ENCODE data around the gene GYS1.

Gene GYS1

GRCh38 chr19:48963371-48964204 is 29.5 kb downstream of the GYS1 start:
- DNase-seq (ENCODE audit: low spot score), result peak; percentile 66

DNA sequence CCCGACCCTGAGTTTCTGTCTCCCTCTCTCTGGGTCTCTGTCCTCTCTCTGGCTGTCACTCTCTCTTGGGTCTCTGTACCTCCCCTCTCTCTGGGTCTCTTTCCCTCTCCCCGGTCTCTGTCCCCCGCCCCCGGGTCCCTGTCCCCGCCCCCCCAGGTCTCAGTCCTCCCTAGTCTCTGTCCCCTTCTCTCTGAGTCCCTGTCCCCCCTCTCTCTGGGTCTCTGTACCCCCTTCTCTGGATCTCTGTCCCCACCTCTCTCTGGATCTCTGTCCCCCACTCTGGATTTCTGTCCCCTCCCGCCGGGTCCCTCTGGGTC is 30.3 kb downstream of the GYS1 start:
- no peak for DNase-seq (ENCODE audit: low spot score)

- no peak for DNase-seq (ENCODE audit: low spot score)
Measured at GRCh38 chr19:48962029-48962848, 30.9 kb downstream of the GYS1 start.

- no peak for DNase-seq (ENCODE audit: low spot score)
Measured at GRCh38 chr19:48961673-48962028, 31.5 kb downstream of the GYS1 start.

DNA sequence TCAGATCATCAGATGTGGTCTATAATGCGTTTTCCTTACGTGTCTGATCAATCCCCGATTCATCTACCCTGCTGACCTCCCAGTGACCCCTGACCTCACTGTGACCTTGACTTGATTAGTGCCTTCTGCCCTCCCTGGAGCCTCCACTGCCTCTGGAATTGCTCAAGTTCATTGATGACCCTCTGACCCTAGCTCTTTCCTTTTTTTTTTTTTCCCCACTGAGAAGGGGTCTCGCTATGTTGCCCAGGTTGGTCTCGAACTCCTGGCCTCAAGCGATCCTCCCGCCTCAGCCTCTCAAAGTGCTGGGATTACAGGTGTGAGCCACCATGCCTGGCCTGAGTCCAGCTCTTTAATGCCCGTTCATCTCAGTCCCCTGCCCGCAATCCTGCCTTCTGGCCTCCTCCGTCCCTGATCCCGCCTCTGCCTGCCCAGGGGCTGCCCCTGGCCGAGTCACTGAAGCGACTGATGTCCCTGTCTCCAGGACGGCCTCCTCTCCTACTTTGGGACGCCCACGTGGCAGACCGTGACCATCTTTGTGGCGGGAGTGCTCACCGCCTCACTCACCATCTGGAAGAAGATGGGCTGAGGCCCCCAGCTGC is 32.0 kb downstream of the GYS1 start:
- no peak for DNase-seq (ENCODE audit: low spot score)

- no peak for DNase-seq (ENCODE audit: low spot score)
Measured at GRCh38 chr19:48959341-48960239, 33.5 kb downstream of the GYS1 start.

GRCh38 chr19:48958006-48958405 is 35.1 kb downstream of the GYS1 start:
- no peak for DNase-seq (ENCODE audit: low spot score)

DNA sequence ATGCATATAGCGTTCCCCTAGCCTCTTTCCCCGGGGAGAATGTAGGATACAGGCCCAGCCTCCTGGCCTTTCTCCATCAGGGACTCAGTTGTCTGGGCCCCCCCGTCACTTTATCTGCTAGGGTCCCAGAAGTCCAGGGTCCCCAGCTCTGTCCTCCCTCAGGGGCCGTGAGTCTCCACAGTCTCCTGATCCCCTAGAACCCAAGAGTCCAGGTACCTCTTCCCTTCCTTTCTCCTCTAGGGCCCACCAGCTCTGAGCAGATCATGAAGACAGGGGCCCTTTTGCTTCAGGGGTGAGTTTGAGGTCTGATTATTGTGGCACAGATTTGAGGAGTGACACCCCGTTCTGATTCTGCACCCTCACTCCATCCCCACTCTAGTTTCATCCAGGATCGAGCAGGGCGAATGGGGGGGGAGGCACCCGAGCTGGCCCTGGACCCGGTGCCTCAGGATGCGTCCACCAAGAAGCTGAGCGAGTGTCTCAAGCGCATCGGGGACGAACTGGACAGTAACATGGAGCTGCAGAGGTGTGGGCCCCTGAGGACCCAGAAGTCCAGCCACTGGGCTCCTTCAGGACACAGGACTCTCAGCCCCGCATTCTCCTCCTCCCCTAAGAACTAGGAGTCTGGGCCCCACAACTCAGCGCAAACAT is 37.7 kb downstream of the GYS1 start:
- no peak for DNase-seq (ENCODE audit: low spot score)

GRCh38 chr19:48954595-48955307 is 38.4 kb downstream of the GYS1 start, which contains the start of gene BAX:
TSS of gene BAX (plus strand) at chr19:48954875. CDS start at chr19:48954929, 54 bp downstream.
- DNase-seq (ENCODE audit: low spot score), result peak; percentile 93

DNA sequence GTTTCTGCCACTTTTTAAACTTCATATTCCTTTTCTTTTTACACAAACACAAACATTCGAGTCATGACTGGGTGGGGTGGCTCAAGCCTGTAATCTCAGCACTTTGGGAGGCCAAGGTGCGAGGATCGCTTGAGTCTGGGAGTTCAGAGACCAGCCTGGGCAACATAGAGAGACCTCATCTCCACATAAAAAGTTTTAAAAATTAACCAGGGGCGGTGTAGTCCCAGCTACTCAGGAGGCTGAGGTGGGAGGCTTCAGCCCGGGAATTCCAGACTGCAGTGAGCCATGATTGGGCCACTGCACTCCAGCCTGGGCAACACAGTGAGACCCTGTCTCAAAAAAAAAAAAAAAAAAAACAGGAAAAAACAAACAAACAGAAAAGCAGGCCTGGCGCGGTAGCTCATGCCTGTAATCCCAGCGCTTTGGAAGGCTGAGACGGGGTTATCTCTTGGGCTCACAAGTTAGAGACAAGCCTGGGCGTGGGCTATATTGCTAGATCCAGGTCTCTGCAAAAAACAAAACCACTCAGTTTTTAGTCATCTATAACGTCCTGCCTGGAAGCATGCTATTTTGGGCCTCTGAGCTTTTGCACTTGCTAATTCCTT is 39.0 kb downstream of the GYS1 start:
- no peak for DNase-seq (ENCODE audit: low spot score)

GRCh38 chr19:48953141-48953540 is 40.0 kb downstream of the GYS1 start:
- no peak for DNase-seq (ENCODE audit: low spot score)

- DNase-seq (ENCODE audit: low spot score), result peak; percentile 46
Measured at GRCh38 chr19:48950830-48951519, 42.1 kb downstream of the GYS1 start.

DNA sequence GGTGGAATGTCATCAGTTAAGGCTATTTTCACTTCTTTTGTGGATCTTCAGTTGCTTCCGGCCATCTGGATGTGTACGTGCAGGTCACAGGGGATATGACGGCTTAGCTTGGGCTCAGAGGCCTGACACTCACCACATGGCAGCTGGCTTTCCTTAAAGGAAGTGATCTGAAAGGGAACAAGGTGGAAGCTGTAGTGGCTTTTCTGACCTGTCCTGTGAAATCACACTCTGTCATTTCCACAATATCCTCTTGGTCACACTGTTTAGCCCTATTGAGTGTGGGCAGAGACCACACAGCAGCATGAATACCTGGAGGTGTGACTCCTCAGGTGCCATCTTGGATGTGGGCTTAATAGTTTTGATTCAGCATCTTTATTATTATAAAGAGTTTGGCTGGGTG is 43.0 kb downstream of the GYS1 start:
- DNase-seq (ENCODE audit: low spot score), result peak; percentile 96

DNA sequence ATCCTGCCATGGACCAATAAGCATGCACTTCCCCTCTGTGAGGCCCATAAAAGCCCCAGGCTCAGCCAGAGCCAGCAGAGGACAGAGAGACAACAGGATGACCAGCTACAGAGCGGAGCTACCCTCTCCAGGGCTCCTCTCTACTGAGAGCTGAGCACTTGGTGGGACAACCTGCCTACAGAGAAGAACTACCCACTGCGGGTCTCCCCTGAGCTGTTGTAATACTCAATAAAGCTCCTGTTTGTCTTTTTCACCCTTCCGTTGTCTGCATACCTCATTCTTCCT is 45.9 kb downstream of the GYS1 start:
- no peak for DNase-seq (ENCODE audit: low spot score)

GRCh38 chr19:48946463-48947257 is 46.4 kb downstream of the GYS1 start:
- no peak for DNase-seq (ENCODE audit: low spot score)

DNA sequence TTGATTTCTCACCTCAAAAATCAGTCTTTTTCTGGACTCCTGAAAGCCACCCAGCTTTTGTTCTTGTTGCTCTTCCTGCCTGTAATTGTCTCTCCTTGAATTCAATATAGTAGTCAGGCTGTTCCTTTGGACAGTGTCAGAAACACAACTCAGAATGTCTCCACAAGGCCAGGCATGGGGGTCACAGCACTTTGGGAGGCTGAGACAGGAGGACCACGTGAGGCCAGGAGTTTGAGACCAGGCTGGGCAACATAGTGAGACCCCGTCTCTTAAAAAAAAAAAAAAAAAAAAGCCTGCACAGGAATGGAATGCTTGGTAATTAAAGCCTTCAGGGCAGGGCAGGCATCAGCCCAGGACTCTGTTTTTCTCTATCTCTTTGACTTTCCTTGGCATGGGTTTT is 47.3 kb downstream of the GYS1 start:
- DNase-seq (ENCODE audit: low spot score), result no peak

GRCh38 chr19:48945415-48945814 is 47.7 kb downstream of the GYS1 start:
- no peak for DNase-seq (ENCODE audit: low spot score)

DNA sequence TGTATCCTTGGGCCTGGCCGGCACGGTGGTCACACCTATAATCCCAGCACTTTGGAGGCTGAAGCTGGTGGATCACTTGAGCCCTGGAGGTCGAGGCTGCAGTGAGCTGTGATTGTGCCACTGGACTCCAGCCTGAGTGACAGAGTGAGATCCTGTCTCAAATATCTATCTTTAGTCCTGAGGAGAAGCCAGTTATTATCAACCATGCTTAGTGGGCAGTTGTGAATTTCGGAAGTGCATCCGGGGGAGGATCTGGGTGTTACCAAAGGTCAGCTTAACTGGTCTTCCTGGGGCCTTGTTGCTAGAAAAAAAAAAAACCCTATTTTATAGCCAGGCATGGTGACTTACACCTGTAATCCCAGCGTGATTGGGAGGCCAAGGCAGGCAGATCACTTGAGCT is 50.0 kb downstream of the GYS1 start:
- DNase-seq (ENCODE audit: low spot score), result no peak

DNA sequence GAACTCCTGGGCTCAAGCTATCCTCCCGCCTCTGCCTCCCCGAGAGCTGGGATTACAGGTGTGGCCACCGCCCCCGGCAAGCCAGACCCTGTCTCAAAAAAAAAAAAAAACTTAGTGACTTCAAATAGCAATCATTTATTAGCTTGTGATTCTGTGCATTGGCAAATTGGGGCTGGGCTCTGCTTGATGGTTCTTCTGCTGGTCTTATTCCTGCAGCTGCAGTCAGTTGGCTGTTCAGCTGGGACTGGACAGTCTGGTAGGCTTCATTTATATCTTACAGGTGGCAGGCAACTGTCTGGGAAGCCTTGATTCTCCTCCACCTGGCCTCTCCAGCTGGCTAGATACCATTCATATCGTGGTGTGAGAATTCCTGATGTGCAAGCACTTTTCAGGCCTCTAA is 52.2 kb downstream of the GYS1 start:
- no peak for DNase-seq (ENCODE audit: low spot score)

All from kidney capillary endothelial cell (primary cell).